8988T (cell line): Measurements from ENCODE around the gene PTBP1.
A peak's percentile ranks its signal among the peaks of the same experiment; 100 is the strongest.

ENCODE experiments used
- DNase-seq: peaks from one replicate; pipeline ENCODE4 v3.0.0; 2011

The PTBP1 gene

GRCh38 chr19:772730-773436 is 24.4 kb upstream of the PTBP1 start:
- DNase-seq = no peak

DNA sequence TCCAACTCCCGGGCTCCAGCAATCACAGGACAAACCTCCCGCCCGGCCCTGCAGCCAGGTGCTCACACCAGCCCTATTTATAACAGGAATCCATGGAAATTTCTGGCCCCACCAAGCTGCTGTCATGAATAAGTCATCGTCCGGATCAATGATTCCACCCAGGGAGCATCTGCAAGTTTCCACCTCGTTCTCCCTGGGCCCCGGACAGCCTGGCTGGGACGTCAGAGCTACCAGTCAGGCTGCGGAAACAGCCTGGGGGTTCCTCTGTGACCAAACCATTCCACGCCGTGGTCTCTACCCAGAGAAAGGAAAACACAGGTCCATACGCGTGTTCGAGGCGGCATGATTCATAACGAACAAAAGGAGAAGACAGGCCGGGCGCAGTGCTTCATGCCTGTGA is 20.7 kb upstream of the PTBP1 start:
- no peak for DNase-seq

DNA sequence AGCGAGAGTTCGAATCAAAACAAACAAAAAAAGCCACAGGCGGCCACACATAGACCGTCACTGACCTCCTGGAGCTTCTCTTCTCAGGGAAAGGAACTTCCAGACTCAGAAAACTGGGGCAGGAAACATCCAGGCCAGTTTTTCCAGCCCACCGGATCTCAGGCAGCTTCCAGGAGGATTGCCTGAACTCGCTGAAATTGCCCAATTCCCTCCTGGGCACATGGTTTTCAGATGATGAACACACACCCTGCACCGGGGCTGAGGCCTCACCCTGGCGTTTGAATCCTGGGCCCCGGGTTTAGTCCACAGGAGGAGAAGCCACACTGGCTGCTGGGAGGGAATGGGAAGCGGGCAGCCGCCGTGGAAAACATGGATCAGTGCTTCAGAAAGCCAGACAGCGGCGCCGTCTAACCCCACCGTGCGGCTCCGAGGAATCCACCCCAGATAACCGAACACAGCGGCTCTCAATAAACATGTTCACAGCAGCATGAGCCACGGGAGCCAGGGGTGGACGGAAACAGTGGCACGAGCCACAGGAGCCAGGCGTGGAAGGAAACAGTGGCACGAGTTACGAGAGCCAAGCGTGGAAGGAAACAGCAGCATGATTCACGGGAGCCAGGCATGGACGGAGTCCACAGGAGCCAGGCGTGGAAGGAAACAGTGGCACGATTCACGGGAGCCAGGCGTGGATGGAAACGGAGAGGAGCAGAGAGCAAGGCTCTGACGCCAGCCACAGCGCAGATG is 18.2 kb upstream of the PTBP1 start:
- DNase-seq = no peak

- DNase-seq = no peak
Measured at GRCh38 chr19:780935-781334, 16.3 kb upstream of the PTBP1 start.

GRCh38 chr19:781800-782184 is 15.5 kb upstream of the PTBP1 start:
- no peak for DNase-seq

DNA sequence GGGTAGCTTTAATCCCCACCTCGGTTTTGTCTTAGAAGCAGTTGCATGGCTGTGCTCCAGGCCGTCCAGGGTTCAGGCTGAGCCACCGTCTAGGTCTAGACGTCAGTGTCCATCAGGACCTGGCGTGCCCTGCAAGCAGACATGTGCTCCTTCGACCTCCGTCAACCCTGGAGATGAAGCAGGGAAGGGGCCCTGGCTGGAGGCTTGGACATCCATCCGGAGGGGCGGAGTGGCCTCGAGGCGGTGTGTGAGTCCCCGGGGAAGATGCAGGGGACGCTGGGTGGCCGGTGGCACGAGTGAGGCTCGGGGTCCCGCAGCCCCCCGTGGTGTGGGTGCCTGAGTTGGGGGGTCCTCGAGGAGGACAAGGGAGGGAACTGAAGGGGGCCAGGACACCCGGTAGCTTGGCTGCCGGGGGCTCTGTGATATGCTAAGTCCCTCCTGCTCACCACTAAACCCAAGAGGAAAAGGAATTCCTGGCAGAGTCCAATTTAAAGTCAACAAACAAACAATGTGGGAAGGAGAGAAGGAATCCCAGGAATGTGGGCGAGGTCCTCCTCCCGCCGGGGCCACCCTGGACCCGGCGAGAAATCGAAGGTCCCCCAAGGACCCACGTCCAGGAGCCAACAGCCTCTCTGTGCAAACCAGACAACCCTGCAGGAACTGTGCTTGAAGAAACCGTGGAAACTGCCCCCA is 14.9 kb upstream of the PTBP1 start:
- DNase-seq = no peak

DNA sequence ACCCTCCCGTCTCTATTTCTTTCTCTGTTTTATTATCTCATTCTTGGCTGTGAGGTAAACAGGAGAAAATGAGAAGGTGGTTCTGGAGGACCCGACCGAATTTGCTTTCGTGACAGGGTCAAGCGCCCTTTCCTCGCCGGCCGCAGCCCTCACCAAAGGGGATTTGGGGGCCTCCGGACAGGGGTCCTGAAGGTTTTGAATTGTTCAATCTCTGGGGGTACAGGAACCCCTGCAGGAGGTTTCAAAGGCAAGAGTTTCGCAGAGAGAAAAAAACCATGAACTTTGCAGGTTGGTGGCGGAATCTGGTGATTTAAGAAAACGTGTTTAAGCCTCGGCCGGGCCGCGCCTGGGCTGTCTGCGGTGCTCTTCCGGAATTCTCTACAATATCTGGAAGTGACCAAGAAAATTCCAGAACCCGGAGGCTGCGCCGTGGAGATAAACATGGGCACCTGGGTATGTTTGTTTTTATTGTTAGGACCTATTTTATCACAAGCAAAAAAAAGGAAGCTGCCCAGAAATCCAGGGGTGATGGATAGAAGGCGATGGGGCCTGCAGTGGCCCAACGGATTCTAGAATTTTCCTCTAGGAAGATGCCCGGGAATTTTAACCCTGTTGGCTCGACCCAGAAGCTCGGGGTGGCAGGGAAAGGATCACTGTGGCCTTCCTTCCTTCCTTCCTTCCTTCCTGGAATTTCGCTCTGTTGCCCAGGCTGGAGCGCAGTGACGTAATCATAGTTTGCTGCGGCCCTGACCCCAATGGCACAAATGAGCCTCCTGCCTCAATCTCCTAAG is 14.2 kb upstream of the PTBP1 start:
- no peak for DNase-seq

DNA sequence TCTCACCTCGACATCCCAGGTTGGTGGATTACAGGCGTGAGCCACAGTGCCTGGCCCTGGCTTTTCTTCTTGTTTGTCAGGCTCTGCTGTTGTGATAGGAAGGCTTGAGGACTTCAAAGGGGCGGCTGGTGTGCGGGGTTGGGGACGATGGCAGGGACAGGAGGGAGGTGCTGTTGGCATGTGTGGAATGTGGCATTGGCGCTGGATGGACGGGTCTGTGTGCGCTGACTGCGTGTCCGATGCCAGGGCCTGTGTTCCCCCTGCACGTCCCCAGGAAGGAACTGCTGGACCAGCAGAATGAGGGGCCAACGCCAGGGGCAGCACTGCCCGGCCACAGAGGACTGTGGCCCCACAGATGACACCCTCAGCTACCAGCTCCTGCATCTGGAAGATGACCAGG is 12.7 kb upstream of the PTBP1 start:
- DNase-seq = no peak

DNA sequence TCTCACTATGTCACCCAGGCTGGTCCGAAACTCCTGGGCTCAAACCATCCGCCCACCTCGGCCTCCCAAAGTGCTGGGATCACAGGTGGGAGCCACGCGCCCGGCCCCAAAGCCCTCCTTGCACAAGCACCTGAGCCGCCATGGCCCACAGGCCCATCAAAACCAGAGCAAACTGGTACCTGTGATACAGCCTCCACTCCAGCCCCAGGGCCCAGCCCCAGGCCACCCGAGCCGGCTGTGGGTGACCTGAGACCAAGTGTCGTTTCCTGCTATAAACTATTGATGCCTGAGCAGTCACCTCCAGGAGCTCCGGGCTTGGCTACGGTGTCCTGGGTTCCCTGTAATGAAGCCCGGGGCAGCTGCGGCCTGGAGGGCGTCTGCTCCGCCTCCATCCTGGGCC is 9.7 kb upstream of the PTBP1 start:
- no peak for DNase-seq

DNA sequence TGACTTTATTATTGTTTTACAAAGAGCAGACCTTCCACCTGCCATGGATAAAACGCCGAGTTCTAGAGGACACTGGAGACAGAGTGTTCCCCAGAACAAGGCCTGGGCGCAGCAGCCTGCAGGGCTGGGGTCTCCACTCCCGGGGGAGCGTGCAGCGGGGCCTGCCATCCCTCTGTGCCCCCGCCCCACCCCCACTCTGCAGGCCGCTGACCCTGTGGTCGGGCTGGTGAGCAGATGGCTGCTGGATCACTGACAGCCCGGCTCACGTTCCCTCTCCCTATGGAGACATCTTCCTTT is 8.6 kb upstream of the PTBP1 start:
- DNase-seq = no peak

GRCh38 chr19:788983-789700 is 8.1 kb upstream of the PTBP1 start:
- no peak for DNase-seq

- DNase-seq = no peak
Measured at GRCh38 chr19:789701-790060, 7.6 kb upstream of the PTBP1 start.

DNA sequence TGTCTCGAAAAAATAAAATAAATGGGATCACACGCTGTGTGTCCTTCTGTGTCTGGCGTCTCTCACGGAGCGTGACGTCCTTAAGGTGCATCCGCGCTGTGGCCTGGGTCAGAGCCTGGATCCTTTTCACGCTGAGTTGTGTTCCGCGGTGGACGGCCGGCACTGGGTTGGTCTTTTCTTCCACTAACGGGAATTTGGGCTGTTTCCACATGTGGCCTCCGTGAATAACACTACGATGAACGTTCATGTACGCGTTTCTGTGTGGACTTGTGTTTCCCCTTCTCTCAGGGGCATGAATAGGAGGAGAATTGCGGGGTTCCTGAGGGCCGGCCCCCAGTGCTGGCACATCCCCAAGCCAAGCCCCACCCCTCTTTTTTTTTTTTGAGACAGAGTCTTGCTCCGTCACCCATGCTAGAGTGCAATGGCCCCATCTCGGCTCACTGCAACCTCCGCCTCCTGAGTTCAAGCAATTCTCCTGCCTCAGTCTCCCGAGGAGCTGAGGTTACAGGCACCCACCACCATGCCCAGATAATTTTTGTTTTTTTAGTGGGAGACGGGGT is 6.2 kb upstream of the PTBP1 start:
- no peak for DNase-seq

DNA sequence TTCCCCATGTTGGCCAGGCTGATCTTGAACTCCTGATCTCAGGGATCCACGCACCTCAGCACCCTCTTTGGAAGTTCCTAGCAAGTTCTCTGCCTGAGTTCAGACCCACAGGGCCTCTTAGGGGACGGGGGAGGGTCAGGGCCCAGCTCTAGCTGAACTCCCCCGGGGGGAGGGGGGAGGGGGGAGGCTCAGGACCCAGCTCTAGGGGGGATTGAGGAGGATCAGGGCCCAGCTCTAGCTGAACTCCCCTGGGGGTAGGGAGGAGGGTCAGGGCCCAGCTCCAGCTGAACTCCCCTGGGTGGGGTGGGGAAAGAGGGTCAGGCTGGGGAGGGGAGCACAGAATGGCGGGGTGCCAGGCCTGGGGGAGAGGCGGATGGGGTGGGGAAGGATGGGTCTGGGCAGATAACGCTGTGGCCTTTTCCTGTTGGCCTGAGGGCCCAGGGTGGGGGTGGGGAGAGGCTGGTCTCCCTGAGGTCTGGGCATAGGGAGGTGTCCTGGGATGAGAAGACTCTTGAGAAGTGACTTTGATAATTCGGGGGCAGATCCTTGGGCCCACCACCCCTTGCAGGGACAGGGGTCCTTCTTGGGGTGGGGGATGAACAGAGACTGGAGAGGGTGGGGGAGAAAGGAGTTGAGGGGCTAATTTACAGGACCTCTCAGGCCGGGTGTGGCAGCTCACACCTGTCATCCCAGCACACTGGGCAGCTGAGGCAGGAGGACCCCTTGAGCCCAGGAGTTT is 5.5 kb upstream of the PTBP1 start:
- no peak for DNase-seq

DNA sequence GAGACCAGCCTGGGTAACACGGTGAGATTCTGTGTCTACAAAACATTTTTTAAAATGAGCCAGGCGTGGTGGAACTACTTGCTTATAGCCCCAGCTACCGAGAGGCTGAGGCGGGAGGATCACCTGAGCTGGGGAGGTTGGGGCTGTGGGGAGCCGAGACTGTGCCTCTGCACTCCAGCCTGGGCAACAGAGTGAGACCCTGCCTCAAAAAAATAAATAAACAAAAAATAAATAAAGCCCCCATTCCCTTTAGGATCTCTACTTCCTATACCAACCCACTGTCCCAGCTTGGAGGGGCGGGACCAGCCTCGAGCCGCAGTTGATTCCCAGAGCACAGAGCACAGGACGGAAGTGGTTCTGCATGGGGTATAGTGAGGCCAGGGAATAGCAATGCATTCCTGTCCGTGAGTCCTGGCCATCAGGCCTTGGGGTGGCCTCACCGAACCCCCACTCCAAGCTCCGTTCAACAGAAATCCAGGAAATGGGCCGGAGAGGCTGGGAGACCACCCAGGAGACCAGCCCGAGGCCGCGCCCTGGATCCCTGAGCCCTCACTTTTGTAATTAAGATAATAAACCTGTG is 4.9 kb upstream of the PTBP1 start:
- no peak for DNase-seq

DNA sequence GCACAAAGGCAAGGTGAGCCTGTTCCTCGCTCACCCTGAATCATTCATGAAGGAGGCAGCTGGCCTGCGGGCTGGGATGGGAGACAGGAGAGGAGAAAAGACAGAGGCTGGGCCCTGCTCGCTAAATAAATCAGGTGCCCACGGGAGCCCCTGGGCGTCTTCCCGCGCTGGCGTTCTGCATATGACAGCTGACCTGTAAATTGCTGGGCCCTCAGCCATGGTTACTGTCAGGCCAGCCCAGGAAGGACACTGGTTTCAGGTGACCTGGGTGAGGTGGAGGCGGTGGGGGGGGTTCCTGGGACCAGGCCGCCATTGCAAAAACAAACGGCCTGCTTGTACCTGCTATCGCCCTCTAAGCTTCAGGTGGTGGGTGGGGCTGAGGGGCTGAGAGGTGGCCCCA is 3.4 kb upstream of the PTBP1 start:
- no peak for DNase-seq

- no peak for DNase-seq
Measured at GRCh38 chr19:795073-795611, 2.1 kb upstream of the PTBP1 start.

GRCh38 chr19:795691-796581 is 1.3 kb upstream of the PTBP1 start:
- no peak for DNase-seq

- peak; percentile 97 for DNase-seq
Measured at GRCh38 chr19:797528-798414, 519 bp downstream of the PTBP1 start.
